ENCODE results near the gene PCNA. TPM values are rescaled to one million over a fixed set of nuclear protein-coding genes. Genes with fewer than 3 reads are reported as not detected.
A peak's percentile ranks its signal among the peaks of the same experiment; 100 is the strongest.

PCNA gene
- total RNA-seq, 2 donors from 2014 or later: 168 to 169 TPM

- peaks cover 4% of the 10 kb centered on the region for H3K4me1 ChIP-seq (ENCODE audit: control insufficient read depth, insufficient read depth, low read length)
- H3K36me3 ChIP-seq (ENCODE audit: control insufficient read depth, insufficient read depth, low read length): peaks cover 12% of the 10 kb centered on the region
- Mint-ChIP-seq H3K9me3 (no peaks in the 10 kb centered on the region), H3K27ac (peak overlapping the region; percentile 45), H3K27me3 (ENCODE audit: insufficient read depth) (no peaks in the 10 kb centered on the region), H3K4me1 (peaks cover 22% of the 10 kb centered on the region), H3K36me3 (ENCODE audit: low read depth) (peaks cover 5% of the 10 kb centered on the region), H3K4me3 (no peak overlapping the region)
- no peak for TF ChIP-seq CTCF (conservative IDR thresholded peaks at IDR 0.05)
- no peak overlapping the region for H3K27ac ChIP-seq (ENCODE audit: low read depth, low read length)
- H3K4me3 ChIP-seq (ENCODE audit: low read length): no peak overlapping the region
- DNase-seq: no peak
- no peaks in the 10 kb centered on the region for H3K9me3 ChIP-seq (ENCODE audit: control insufficient read depth, low read length)
- H3K27me3 ChIP-seq (ENCODE audit: control insufficient read depth, insufficient read depth, low read length, poor library complexity, severe bottlenecking): no peaks in the 10 kb centered on the region
- H3K9ac ChIP-seq (ENCODE audit: extremely low read depth, low read length, poor library complexity, severe bottlenecking): no peak overlapping the region
- 91 to 92% methylated on average over 11 to 13 of the region's 13 CpGs for WGBS, 2 experiments (ENCODE audit: insufficient coverage in 1 of 2, insufficient read length in 1 of 2)
Observed at GRCh38 chr20:5150226-5151076, 30.7 kb upstream of the PCNA start.

GRCh38 chr20:5149892-5150225 is 30.1 kb upstream of the PCNA start:
- H3K36me3 Mint-ChIP-seq (ENCODE audit: low read depth): peaks cover 5% of the 10 kb centered on the region
- no peak overlapping the region for H3K9ac ChIP-seq (ENCODE audit: extremely low read depth, low read length, poor library complexity, severe bottlenecking)
- no peak for DNase-seq
- H3K9me3 ChIP-seq (ENCODE audit: control insufficient read depth, low read length): no peaks in the 10 kb centered on the region
- no peak overlapping the region for H3K27ac ChIP-seq (ENCODE audit: low read depth, low read length)
- no peak for TF ChIP-seq CTCF (conservative IDR thresholded peaks at IDR 0.05)
- no peak overlapping the region for H3K4me3 ChIP-seq (ENCODE audit: low read length)
- H3K4me3 Mint-ChIP-seq: no peak overlapping the region
- H3K4me1 Mint-ChIP-seq: peaks cover 22% of the 10 kb centered on the region
- WGBS, 2 experiments (ENCODE audit: insufficient coverage in 1 of 2, insufficient read length in 1 of 2): 93 to 95% methylated on average over 3 of the region's 3 CpGs
- H3K27me3 ChIP-seq (ENCODE audit: control insufficient read depth, insufficient read depth, low read length, poor library complexity, severe bottlenecking): no peaks in the 10 kb centered on the region
- H3K36me3 ChIP-seq (ENCODE audit: control insufficient read depth, insufficient read depth, low read length): peaks cover 15% of the 10 kb centered on the region
- H3K27me3 Mint-ChIP-seq (ENCODE audit: insufficient read depth): no peaks in the 10 kb centered on the region
- H3K4me1 ChIP-seq (ENCODE audit: control insufficient read depth, insufficient read depth, low read length): peaks cover 4% of the 10 kb centered on the region
- no peaks in the 10 kb centered on the region for H3K9me3 Mint-ChIP-seq
- H3K27ac Mint-ChIP-seq: no peak overlapping the region

GRCh38 chr20:5148581-5148980 is 28.8 kb upstream of the PCNA start:
- H3K9me3 ChIP-seq (ENCODE audit: control insufficient read depth, low read length): no peaks in the 10 kb centered on the region
- H3K4me3 ChIP-seq (ENCODE audit: low read length): no peak overlapping the region
- H3K27ac ChIP-seq (ENCODE audit: low read depth, low read length): no peak overlapping the region
- Mint-ChIP-seq H3K4me1 (peaks cover 14% of the 10 kb centered on the region), H3K27me3 (ENCODE audit: insufficient read depth) (no peaks in the 10 kb centered on the region), H3K4me3 (no peak overlapping the region), H3K27ac (no peak overlapping the region), H3K36me3 (ENCODE audit: low read depth) (peaks cover 5% of the 10 kb centered on the region), H3K9me3 (no peaks in the 10 kb centered on the region)
- H3K36me3 ChIP-seq (ENCODE audit: control insufficient read depth, insufficient read depth, low read length): peaks cover 15% of the 10 kb centered on the region
- H3K4me1 ChIP-seq (ENCODE audit: control insufficient read depth, insufficient read depth, low read length): no peaks in the 10 kb centered on the region
- no peaks in the 10 kb centered on the region for H3K27me3 ChIP-seq (ENCODE audit: control insufficient read depth, insufficient read depth, low read length, poor library complexity, severe bottlenecking)
- TF ChIP-seq CTCF (conservative IDR thresholded peaks at IDR 0.05): no peak
- no peak for DNase-seq
- no peak overlapping the region for H3K9ac ChIP-seq (ENCODE audit: extremely low read depth, low read length, poor library complexity, severe bottlenecking)
- WGBS, 2 experiments (ENCODE audit: insufficient coverage in 1 of 2, insufficient read length in 1 of 2): 93 to 96% methylated on average over 6 of the region's 6 CpGs
